CD4-positive, CD25-positive, alpha-beta regulatory T cell (primary cell): ENCODE data around the gene TBX18. TPM values are rescaled to one million over a fixed set of nuclear protein-coding genes. Genes with fewer than 3 reads are reported as not detected.

Experiments used
- ATAC-seq, 2 donors: fragments of 150-1000 bp; cut with Tn5 transposase; one replicate each; pipeline ENCODE4 v1.10.0; 2021; ENCODE audit warnings: low read depth in 2 of 2, moderate number of reproducible peaks in 2 of 2, moderate library complexity in 1 of 2
- DNase-seq, 3 donors: peaks; one replicate each; pipeline versions ENCODE4 v3.0.0 to v3.0.0-alpha.2; 2012 to 2022; ENCODE audit warnings: mixed read lengths in 1 of 3
- H3K27ac ChIP-seq: one replicate; pipeline ENCODE4 v1.7.0; 2013; ENCODE audit warnings: mild to moderate bottlenecking, low read length; ENCODE audit not compliant: insufficient read depth, poor library complexity, severe bottlenecking
- H3K27me3 ChIP-seq: one replicate; pipeline ENCODE4 v1.7.0; 2013; ENCODE audit warnings: low read length; ENCODE audit not compliant: control insufficient read depth, insufficient read depth
- H3K36me3 ChIP-seq: one replicate; pipeline ENCODE4 v1.7.0; 2013; ENCODE audit warnings: mild to moderate bottlenecking, low read length, moderate library complexity; ENCODE audit not compliant: control insufficient read depth, insufficient read depth
- H3K4me1 ChIP-seq: 2 replicates; pipeline ENCODE4 v1.7.0; 2013; ENCODE audit warnings: mild to moderate bottlenecking, low read length; ENCODE audit not compliant: insufficient read depth, control insufficient read depth, poor library complexity, severe bottlenecking
- H3K4me3 ChIP-seq: one replicate; pipeline ENCODE4 v1.7.0; 2013; ENCODE audit warnings: low read depth, mild to moderate bottlenecking, low read length, moderate library complexity
- H3K9me3 ChIP-seq, 2 experiments: 1 replicate in 1 of 2; 2 replicates in 1 of 2; pipeline ENCODE4 v1.7.0; 2013; ENCODE audit warnings: low read length in 2 of 2, mild to moderate bottlenecking in 1 of 2, moderate library complexity in 1 of 2; ENCODE audit not compliant: control insufficient read depth in 2 of 2
- H3K27ac Mint-ChIP-seq, 3 donors: one replicate each; pipeline ENCODE4 v1.8.0; 2020 to 2022; ENCODE audit warnings: mild to moderate bottlenecking in 3 of 3, mixed read lengths in 3 of 3, moderate library complexity in 2 of 3
- H3K27me3 Mint-ChIP-seq: one replicate; pipeline ENCODE4 v1.8.0; 2022; ENCODE audit warnings: mild to moderate bottlenecking, mixed read lengths
- H3K36me3 Mint-ChIP-seq: one replicate; pipeline ENCODE4 v1.8.0; 2020; ENCODE audit warnings: mixed read lengths
- H3K4me1 Mint-ChIP-seq, 4 donors: one replicate each; pipeline ENCODE4 v1.8.0; 2020 to 2022; ENCODE audit warnings: mixed read lengths in 4 of 4, mild to moderate bottlenecking in 1 of 4
- H3K4me3 Mint-ChIP-seq, 4 donors: one replicate each; pipeline ENCODE4 v1.8.0; 2020 to 2022; ENCODE audit warnings: mild to moderate bottlenecking in 4 of 4, mixed read lengths in 4 of 4, moderate library complexity in 3 of 4
- H3K9me3 Mint-ChIP-seq, 7 donors: one replicate each; pipeline ENCODE4 v1.8.0; 2020 to 2022; ENCODE audit warnings: mixed read lengths in 7 of 7, mild to moderate bottlenecking in 3 of 7, moderate library complexity in 2 of 7
- polyA plus RNA-seq, 4 donors: library from polyadenylated mRNA; unstranded; fragments of 300-500 nt; fragmentation: Illumina TruSeq; gene quantifications; one replicate each; pipeline ENCODE4 v1.2.3, GENCODE V29; 2021
- total RNA-seq: library from RNA; stranded (reverse); gene quantifications from one replicate; pipeline ENCODE4 v1.2.3, GENCODE V29; 2022

Gene TBX18
- total and polyA plus RNA-seq, 5 donors from 2014 or later = not detected

DNA sequence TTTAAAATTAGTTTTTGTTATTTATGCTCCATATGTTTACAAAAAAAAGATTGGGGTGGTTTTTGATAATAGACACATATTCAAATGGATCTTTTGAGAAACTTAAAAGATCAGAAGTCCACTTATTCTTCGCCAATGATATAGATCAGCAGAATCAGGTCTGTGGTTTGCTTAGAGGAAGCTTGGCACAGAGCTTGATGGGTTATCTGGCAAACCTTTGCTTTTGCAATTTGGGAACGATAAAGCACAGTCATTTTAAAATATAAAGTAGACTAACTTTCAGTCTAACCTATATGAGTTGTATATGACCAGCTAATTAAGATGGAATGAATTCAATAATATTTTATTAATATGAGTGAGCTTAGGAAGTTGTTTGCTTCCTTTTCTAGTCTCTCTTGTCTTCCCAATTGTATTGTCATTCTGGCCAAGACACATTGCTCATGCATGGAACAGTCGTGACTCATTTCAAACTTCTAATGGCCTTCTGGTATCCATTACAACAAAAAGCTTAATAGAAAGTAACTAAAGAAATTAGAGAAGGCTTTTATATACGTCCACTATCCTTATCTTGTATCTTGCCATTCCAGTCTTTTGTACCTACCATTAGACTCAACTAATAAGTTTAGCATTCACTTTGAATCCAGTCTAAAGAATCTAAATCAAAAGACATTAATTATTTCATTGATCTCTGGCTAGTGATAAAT lies 118.7 kb downstream of the TBX18 start:
- Histone ChIP-seq H3K27ac (no peak overlapping the region), H3K36me3 (no peaks in the 10 kb centered on the region), H3K27me3 (no peaks in the 10 kb centered on the region), H3K4me3 (no peak overlapping the region), H3K9me3 (no peaks in the 10 kb centered on the region), H3K4me1 (no peaks in the 10 kb centered on the region)
- ATAC-seq (no peak), DNase-seq (no peak)
- no peaks in the 10 kb centered on the region for H3K27me3 Mint-ChIP-seq
- H3K4me1 Mint-ChIP-seq = no peaks in the 10 kb centered on the region
- no peak overlapping the region for H3K27ac Mint-ChIP-seq
- no peak overlapping the region for H3K4me3 Mint-ChIP-seq
- H3K9me3 Mint-ChIP-seq = peaks cover 0 to 5% (median 3%) of the 10 kb centered on the region in 7 donors
- H3K36me3 Mint-ChIP-seq = no peaks in the 10 kb centered on the region

DNA sequence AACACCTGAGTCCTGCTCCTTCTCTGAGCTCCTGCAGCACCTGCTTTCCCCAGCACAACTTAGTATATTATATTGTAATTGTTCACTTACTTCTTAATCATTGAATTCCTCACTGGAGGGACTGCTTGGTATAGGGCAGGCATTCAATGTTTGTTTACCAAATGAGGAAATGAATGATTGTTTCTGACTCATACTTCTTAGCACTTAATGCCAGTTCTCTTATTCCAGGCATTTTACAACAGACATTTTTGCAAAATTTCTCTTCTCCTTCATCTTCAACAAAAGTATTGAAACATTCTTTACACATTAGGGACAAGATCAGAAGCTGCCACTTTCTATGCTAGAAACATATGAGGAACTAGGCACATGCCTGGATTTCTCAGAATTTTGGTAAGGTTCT lies 119.4 kb downstream of the TBX18 start:
- H3K27me3 ChIP-seq = no peaks in the 10 kb centered on the region
- no peak overlapping the region for H3K4me3 ChIP-seq
- no peaks in the 10 kb centered on the region for H3K36me3 ChIP-seq
- no peaks in the 10 kb centered on the region for H3K4me1 Mint-ChIP-seq
- H3K27me3 Mint-ChIP-seq = no peaks in the 10 kb centered on the region
- H3K9me3 ChIP-seq = no peaks in the 10 kb centered on the region
- peaks cover 0 to 5% (median 3%) of the 10 kb centered on the region in 7 donors for H3K9me3 Mint-ChIP-seq
- no peaks in the 10 kb centered on the region for H3K4me1 ChIP-seq
- H3K27ac ChIP-seq = no peak overlapping the region
- ATAC-seq (no peak), DNase-seq (no peak)
- H3K4me3 Mint-ChIP-seq = no peak overlapping the region
- no peak overlapping the region for H3K27ac Mint-ChIP-seq
- no peaks in the 10 kb centered on the region for H3K36me3 Mint-ChIP-seq

DNA sequence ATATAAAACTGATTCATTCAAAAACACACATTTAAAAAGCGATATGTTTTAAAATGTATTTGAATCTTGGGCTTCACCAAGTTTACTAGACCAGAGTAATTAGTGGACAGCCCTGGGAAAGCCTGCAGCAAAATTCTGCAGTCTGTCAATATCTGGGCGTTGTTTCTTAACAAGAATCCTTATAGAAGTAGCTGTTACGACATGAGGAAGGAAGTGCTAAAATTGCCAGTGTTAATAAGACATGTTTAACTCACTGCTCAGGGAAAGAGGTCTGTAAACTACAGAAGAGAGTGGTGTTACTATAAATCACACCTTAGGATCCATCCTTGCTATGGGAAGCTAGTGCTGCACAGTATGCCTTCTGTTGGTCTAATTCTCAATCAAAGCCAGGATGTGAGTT lies 120.6 kb downstream of the TBX18 start:
- Histone ChIP-seq H3K4me1 (no peaks in the 10 kb centered on the region), H3K36me3 (no peaks in the 10 kb centered on the region), H3K4me3 (no peak overlapping the region), H3K9me3 (no peaks in the 10 kb centered on the region), H3K27me3 (no peaks in the 10 kb centered on the region), H3K27ac (no peak overlapping the region)
- Mint-ChIP-seq H3K36me3 (no peaks in the 10 kb centered on the region), H3K9me3 (peaks cover 0 to 8% (median 3%) of the 10 kb centered on the region in 7 donors), H3K27me3 (no peaks in the 10 kb centered on the region), H3K27ac (no peak overlapping the region), H3K4me3 (no peak overlapping the region), H3K4me1 (no peaks in the 10 kb centered on the region)
- no peak for DNase-seq
- no peak for ATAC-seq

DNA sequence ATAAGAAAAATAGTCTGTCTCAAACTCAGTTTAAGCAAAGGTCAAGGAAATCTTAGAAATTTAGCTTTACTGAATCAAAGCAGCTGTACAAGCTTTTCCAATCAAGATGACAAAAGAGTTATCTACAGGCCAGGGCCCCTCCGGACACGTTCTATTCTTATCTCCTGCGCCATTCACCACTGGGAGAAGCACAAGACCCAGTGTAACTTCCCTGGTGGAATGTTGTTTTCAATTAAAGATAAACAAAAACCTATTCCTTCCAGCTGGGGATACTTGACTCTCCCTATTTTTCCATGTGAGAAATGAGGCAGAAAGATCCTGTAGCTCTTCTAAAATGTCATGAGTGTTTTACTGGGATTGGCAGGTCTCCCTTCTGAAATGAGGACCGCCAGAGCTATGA lies 123.3 kb downstream of the TBX18 start:
- H3K9me3 ChIP-seq = no peaks in the 10 kb centered on the region
- no peaks in the 10 kb centered on the region for H3K36me3 ChIP-seq
- no peak for DNase-seq
- Mint-ChIP-seq H3K27ac (no peak overlapping the region), H3K36me3 (no peaks in the 10 kb centered on the region), H3K4me1 (no peaks in the 10 kb centered on the region), H3K4me3 (no peak overlapping the region), H3K27me3 (no peaks in the 10 kb centered on the region), H3K9me3 (peaks cover 0 to 11% (median 4%) of the 10 kb centered on the region in 7 donors)
- H3K27me3 ChIP-seq = no peaks in the 10 kb centered on the region
- ATAC-seq = no peak
- H3K27ac ChIP-seq = no peak overlapping the region
- H3K4me1 ChIP-seq = no peaks in the 10 kb centered on the region
- H3K4me3 ChIP-seq = no peak overlapping the region

DNA sequence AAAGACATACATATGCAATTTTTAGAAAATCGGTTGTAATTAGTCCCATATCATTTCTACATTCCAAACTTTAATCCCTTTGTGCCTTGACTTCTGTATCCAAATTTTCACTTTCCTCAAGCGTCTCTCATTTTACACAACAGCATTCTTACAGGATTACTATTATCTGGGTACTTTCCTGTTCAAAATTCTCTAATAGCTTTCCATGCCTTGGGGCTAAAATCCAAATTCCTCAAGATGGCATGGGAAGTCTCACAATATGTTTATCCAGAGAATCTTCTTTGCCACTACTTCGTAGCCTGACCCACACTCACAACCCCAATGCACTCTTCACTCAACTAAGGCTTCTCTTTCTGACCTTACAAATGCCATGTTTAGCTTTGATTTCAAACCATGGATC lies 125.0 kb downstream of the TBX18 start:
- Mint-ChIP-seq H3K27me3 (no peaks in the 10 kb centered on the region), H3K4me3 (no peak overlapping the region), H3K9me3 (peaks cover 2 to 15% (median 3%) of the 10 kb centered on the region in 7 donors), H3K4me1 (no peaks in the 10 kb centered on the region), H3K36me3 (no peaks in the 10 kb centered on the region), H3K27ac (no peak overlapping the region)
- Histone ChIP-seq H3K4me3 (no peak overlapping the region), H3K27me3 (no peaks in the 10 kb centered on the region), H3K36me3 (no peaks in the 10 kb centered on the region), H3K4me1 (no peaks in the 10 kb centered on the region), H3K27ac (no peak overlapping the region), H3K9me3 (no peaks in the 10 kb centered on the region)
- no peak for DNase-seq
- ATAC-seq = no peak

DNA sequence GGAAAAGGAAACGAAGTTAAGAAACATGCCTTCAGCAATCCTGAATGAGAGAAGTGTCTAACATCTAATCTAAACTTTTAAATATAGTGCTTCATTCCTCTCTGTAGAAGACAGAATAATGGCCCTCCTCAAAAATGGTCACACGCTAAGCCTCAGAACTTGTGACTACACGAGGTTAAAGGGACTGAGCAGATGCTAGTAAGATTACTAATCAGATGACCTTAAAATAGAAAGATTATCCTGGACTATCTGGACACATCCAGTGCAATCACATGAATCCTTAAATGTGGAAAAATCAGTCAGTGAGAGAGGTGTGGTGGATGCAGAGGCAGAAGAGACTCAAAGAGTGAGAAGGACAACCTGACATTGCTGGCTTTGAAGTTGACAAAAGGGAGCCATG lies 126.1 kb downstream of the TBX18 start:
- Histone ChIP-seq H3K9me3 (no peaks in the 10 kb centered on the region), H3K27ac (no peak overlapping the region), H3K4me3 (no peak overlapping the region), H3K36me3 (no peaks in the 10 kb centered on the region), H3K27me3 (no peaks in the 10 kb centered on the region), H3K4me1 (no peaks in the 10 kb centered on the region)
- Mint-ChIP-seq H3K9me3 (peaks cover 0 to 15% (median 2%) of the 10 kb centered on the region in 7 donors), H3K36me3 (no peaks in the 10 kb centered on the region), H3K4me3 (no peak overlapping the region), H3K27ac (no peak overlapping the region), H3K4me1 (no peaks in the 10 kb centered on the region), H3K27me3 (no peaks in the 10 kb centered on the region)
- no peak for ATAC-seq
- no peak for DNase-seq
